ENCODE data around the gene CENPP. TPM values are rescaled to one million over a fixed set of nuclear protein-coding genes. Genes with fewer than 3 reads are reported as not detected.

The CENPP gene
- total RNA-seq, 2 experiments from 2014 or later, result 23.3 to 31.6 TPM

GRCh38 chr9:92520837-92521236 lies 195.1 kb downstream of the CENPP start:
- DNase-seq, result no peak
- Mint-ChIP-seq H3K9me3 (no peaks in the 10 kb centered on the region), H3K36me3 (ENCODE audit: low read depth) (no peaks in the 10 kb centered on the region), H3K4me3 (no peak overlapping the region), H3K4me1 (no peaks in the 10 kb centered on the region), H3K27me3 (no peaks in the 10 kb centered on the region), H3K27ac (no peak overlapping the region)
- CTCF ChIA-PET, result no interaction called here
- POLR2A ChIA-PET, result no interaction called here

GRCh38 chr9:92522983-92523970 lies 197.5 kb downstream of the CENPP start:
- no peak for DNase-seq
- no peaks in the 10 kb centered on the region for H3K36me3 Mint-ChIP-seq (ENCODE audit: low read depth)
- ChIA-PET CTCF (no interaction called here), POLR2A (interaction anchor here (0.6 kb wide), 1 partner anchor 13 kb away, joined by 3 read pairs; the partner anchor contains the start of gene ECM2)
- no peaks in the 10 kb centered on the region for H3K9me3 Mint-ChIP-seq
- H3K4me3 Mint-ChIP-seq, result no peak overlapping the region
- H3K27ac Mint-ChIP-seq, result no peak overlapping the region
- no peaks in the 10 kb centered on the region for H3K27me3 Mint-ChIP-seq
- H3K4me1 Mint-ChIP-seq, result no peaks in the 10 kb centered on the region

GRCh38 chr9:92524881-92525280 lies 199.1 kb downstream of the CENPP start:
- no peaks in the 10 kb centered on the region for H3K9me3 Mint-ChIP-seq
- H3K36me3 Mint-ChIP-seq (ENCODE audit: low read depth), result no peaks in the 10 kb centered on the region
- no peaks in the 10 kb centered on the region for H3K27me3 Mint-ChIP-seq
- ChIA-PET CTCF (no interaction called here), POLR2A (no interaction called here)
- DNase-seq, result no peak
- H3K4me1 Mint-ChIP-seq, result no peaks in the 10 kb centered on the region
- H3K27ac Mint-ChIP-seq, result no peak overlapping the region
- H3K4me3 Mint-ChIP-seq, result no peak overlapping the region

GRCh38 chr9:92525306-92525705 lies 199.6 kb downstream of the CENPP start:
- H3K36me3 Mint-ChIP-seq (ENCODE audit: low read depth), result no peaks in the 10 kb centered on the region
- no peak for DNase-seq
- H3K27me3 Mint-ChIP-seq, result no peaks in the 10 kb centered on the region
- H3K27ac Mint-ChIP-seq, result no peak overlapping the region
- no peaks in the 10 kb centered on the region for H3K4me1 Mint-ChIP-seq
- H3K4me3 Mint-ChIP-seq, result no peak overlapping the region
- CTCF ChIA-PET, result no interaction called here
- H3K9me3 Mint-ChIP-seq, result no peaks in the 10 kb centered on the region
- POLR2A ChIA-PET, result no interaction called here

GRCh38 chr9:92527291-92527828 lies 201.6 kb downstream of the CENPP start:
- ChIA-PET CTCF (no interaction called here), POLR2A (no interaction called here)
- no peaks in the 10 kb centered on the region for H3K9me3 Mint-ChIP-seq
- H3K36me3 Mint-ChIP-seq (ENCODE audit: low read depth), result no peaks in the 10 kb centered on the region
- DNase-seq, result no peak
- no peak overlapping the region for H3K4me3 Mint-ChIP-seq
- no peak overlapping the region for H3K27ac Mint-ChIP-seq
- no peaks in the 10 kb centered on the region for H3K4me1 Mint-ChIP-seq
- H3K27me3 Mint-ChIP-seq, result no peaks in the 10 kb centered on the region

- H3K27ac Mint-ChIP-seq, result no peak overlapping the region
Observed at GRCh38 chr9:92527832-92528521, 202.2 kb downstream of the CENPP start.

GRCh38 chr9:92528522-92528849 lies 202.7 kb downstream of the CENPP start:
- DNase-seq, result no peak
- Mint-ChIP-seq H3K4me3 (no peak overlapping the region), H3K36me3 (ENCODE audit: low read depth) (no peaks in the 10 kb centered on the region), H3K27me3 (no peaks in the 10 kb centered on the region), H3K9me3 (no peaks in the 10 kb centered on the region), H3K4me1 (no peaks in the 10 kb centered on the region), H3K27ac (no peak overlapping the region)
- POLR2A ChIA-PET, result no interaction called here
- CTCF ChIA-PET, result interaction anchor here (1.0 kb wide), 1 partner anchor 9 kb away, joined by 3 read pairs; no protein-coding TSS in a partner anchor

More at GRCh38 chr9:92527832-92528521, 202.2 kb downstream of the CENPP start:
- Mint-ChIP-seq H3K4me3 (no peak overlapping the region), H3K9me3 (no peaks in the 10 kb centered on the region), H3K36me3 (ENCODE audit: low read depth) (no peaks in the 10 kb centered on the region), H3K4me1 (no peaks in the 10 kb centered on the region), H3K27me3 (no peaks in the 10 kb centered on the region)
- no peak for DNase-seq
- ChIA-PET POLR2A (no interaction called here), CTCF (no interaction called here)

GRCh38 chr9:92529124-92529523 lies 203.4 kb downstream of the CENPP start:
- H3K4me3 Mint-ChIP-seq, result no peak overlapping the region
- no peak overlapping the region for H3K27ac Mint-ChIP-seq
- ChIA-PET POLR2A (no interaction called here), CTCF (interaction anchor here (1.0 kb wide), 1 partner anchor 10 kb away, joined by 3 read pairs; no protein-coding TSS in a partner anchor)
- H3K36me3 Mint-ChIP-seq (ENCODE audit: low read depth), result no peaks in the 10 kb centered on the region
- no peaks in the 10 kb centered on the region for H3K9me3 Mint-ChIP-seq
- H3K27me3 Mint-ChIP-seq, result no peaks in the 10 kb centered on the region
- no peaks in the 10 kb centered on the region for H3K4me1 Mint-ChIP-seq
- DNase-seq, result no peak

- CTCF ChIA-PET, result no interaction called here
- DNase-seq, result no peak
Observed at GRCh38 chr9:92530893-92531292, 205.1 kb downstream of the CENPP start.

GRCh38 chr9:92534204-92534603 lies 208.5 kb downstream of the CENPP start:
- H3K4me1 Mint-ChIP-seq, result no peaks in the 10 kb centered on the region
- CTCF ChIA-PET, result interaction anchor here (0.6 kb wide), 1 partner anchor 140 kb away, joined by 4 read pairs; no protein-coding TSS in a partner anchor

More at GRCh38 chr9:92530893-92531292, 205.1 kb downstream of the CENPP start:
- Mint-ChIP-seq H3K9me3 (no peaks in the 10 kb centered on the region), H3K27me3 (no peaks in the 10 kb centered on the region), H3K4me1 (no peaks in the 10 kb centered on the region), H3K27ac (no peak overlapping the region), H3K4me3 (no peak overlapping the region), H3K36me3 (ENCODE audit: low read depth) (no peaks in the 10 kb centered on the region)
- POLR2A ChIA-PET, result no interaction called here

GRCh38 chr9:92534674-92535073 lies 208.9 kb downstream of the CENPP start:
- no peaks in the 10 kb centered on the region for H3K4me1 Mint-ChIP-seq

More at GRCh38 chr9:92534204-92534603, 208.5 kb downstream of the CENPP start:
- POLR2A ChIA-PET, result interaction anchor here (0.6 kb wide), 1 partner anchor 199 kb away, joined by 5 read pairs; no protein-coding TSS in a partner anchor
- Mint-ChIP-seq H3K9me3 (no peaks in the 10 kb centered on the region), H3K27me3 (no peaks in the 10 kb centered on the region), H3K27ac (no peak overlapping the region), H3K36me3 (ENCODE audit: low read depth) (no peaks in the 10 kb centered on the region), H3K4me3 (no peak overlapping the region)
- DNase-seq, result no peak

GRCh38 chr9:92535940-92536850 lies 210.4 kb downstream of the CENPP start, which contains the start of gene ECM2:
ECM2 (minus strand) TSS chr9:92535990; CDS start chr9:92522866, 13,124 bp downstream.
- Mint-ChIP-seq H3K27me3 (no peaks in the 10 kb centered on the region), H3K4me3 (no peak within 1 kb of the TSS), H3K27ac (no peak within 1 kb of the TSS), H3K36me3 (ENCODE audit: low read depth) (no peaks in the 10 kb centered on the region), H3K4me1 (no peaks in the 10 kb centered on the region), H3K9me3 (no peaks in the 10 kb centered on the region)
- CTCF ChIA-PET, result no interaction called here
- DNase-seq, result no peak
- POLR2A ChIA-PET, result interaction anchor here (0.6 kb wide), 1 partner anchor 12 kb away, joined by 3 read pairs; no protein-coding TSS in a partner anchor

More at GRCh38 chr9:92534674-92535073, 208.9 kb downstream of the CENPP start:
- no peak overlapping the region for H3K27ac Mint-ChIP-seq
- no peaks in the 10 kb centered on the region for H3K36me3 Mint-ChIP-seq (ENCODE audit: low read depth)
- POLR2A ChIA-PET, result interaction anchor here (0.6 kb wide), 1 partner anchor 200 kb away, joined by 5 read pairs; no protein-coding TSS in a partner anchor
- DNase-seq, result no peak
- CTCF ChIA-PET, result interaction anchor here (0.6 kb wide), 1 partner anchor 141 kb away, joined by 4 read pairs; no protein-coding TSS in a partner anchor
- H3K27me3 Mint-ChIP-seq, result no peaks in the 10 kb centered on the region
- H3K4me3 Mint-ChIP-seq, result no peak overlapping the region
- no peaks in the 10 kb centered on the region for H3K9me3 Mint-ChIP-seq

All from activated CD4-positive, alpha-beta T cell treated with anti-CD3 and anti-CD28 coated beads, Interleukin-2, amount 10 ng/mL, durations not matched to agents 7 days and 5 days (primary cell).